Uterine smooth muscle cell (primary cell): Measurements from ENCODE around the gene GALNT15. TPM values are rescaled to one million over a fixed set of nuclear protein-coding genes. Genes with fewer than 3 reads are reported as not detected.

Experiments
- total RNA-seq: library from RNA; depleted of rRNA; stranded (reverse); fragments of >200 nt; gene quantifications from 2 replicates; pipeline ENCODE4 v1.2.3, GENCODE V29; 2014

GALNT15 gene, protein sequence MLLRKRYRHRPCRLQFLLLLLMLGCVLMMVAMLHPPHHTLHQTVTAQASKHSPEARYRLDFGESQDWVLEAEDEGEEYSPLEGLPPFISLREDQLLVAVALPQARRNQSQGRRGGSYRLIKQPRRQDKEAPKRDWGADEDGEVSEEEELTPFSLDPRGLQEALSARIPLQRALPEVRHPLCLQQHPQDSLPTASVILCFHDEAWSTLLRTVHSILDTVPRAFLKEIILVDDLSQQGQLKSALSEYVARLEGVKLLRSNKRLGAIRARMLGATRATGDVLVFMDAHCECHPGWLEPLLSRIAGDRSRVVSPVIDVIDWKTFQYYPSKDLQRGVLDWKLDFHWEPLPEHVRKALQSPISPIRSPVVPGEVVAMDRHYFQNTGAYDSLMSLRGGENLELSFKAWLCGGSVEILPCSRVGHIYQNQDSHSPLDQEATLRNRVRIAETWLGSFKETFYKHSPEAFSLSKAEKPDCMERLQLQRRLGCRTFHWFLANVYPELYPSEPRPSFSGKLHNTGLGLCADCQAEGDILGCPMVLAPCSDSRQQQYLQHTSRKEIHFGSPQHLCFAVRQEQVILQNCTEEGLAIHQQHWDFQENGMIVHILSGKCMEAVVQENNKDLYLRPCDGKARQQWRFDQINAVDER
- 3.4 and 4.6 TPM in 2 replicates for total RNA-seq

GRCh38 chr3:16174389-16174788, at the start of gene GALNT15:
TSS of gene GALNT15 (plus strand) at chr3:16174680. CDS start at chr3:16175152, 472 bp downstream.

GRCh38 chr3:16264708-16265454, 90.4 kb downstream of the GALNT15 start, which contains the start of the genes DPH3 and OXNAD1:
TSS of gene DPH3 (minus strand) at chr3:16264943. CDS start at chr3:16264876, 67 bp downstream.
TSS of gene OXNAD1 (plus strand) at chr3:16265212. CDS start at chr3:16270953, 5,741 bp downstream.

Other genes starting within 250 kb of the GALNT15 start
- 15.8 and 19.0 TPM in 2 replicates for gene DPH3, start 90.3 kb downstream of the GALNT15 start, total RNA-seq
- 11.2 and 17.0 TPM in 2 replicates for gene OXNAD1, start 90.5 kb downstream of the GALNT15 start, total RNA-seq